ENCODE data around the gene SARM1.
A peak's percentile ranks its signal among the peaks of the same experiment; 100 is the strongest.

The SARM1 gene

GRCh38 chr17:28371245-28372202, at the start of gene SARM1:
SARM1 (plus strand) TSS chr17:28371694; CDS start chr17:28372033, 339 bp downstream.
- TF ChIP-seq, protein P1, sequence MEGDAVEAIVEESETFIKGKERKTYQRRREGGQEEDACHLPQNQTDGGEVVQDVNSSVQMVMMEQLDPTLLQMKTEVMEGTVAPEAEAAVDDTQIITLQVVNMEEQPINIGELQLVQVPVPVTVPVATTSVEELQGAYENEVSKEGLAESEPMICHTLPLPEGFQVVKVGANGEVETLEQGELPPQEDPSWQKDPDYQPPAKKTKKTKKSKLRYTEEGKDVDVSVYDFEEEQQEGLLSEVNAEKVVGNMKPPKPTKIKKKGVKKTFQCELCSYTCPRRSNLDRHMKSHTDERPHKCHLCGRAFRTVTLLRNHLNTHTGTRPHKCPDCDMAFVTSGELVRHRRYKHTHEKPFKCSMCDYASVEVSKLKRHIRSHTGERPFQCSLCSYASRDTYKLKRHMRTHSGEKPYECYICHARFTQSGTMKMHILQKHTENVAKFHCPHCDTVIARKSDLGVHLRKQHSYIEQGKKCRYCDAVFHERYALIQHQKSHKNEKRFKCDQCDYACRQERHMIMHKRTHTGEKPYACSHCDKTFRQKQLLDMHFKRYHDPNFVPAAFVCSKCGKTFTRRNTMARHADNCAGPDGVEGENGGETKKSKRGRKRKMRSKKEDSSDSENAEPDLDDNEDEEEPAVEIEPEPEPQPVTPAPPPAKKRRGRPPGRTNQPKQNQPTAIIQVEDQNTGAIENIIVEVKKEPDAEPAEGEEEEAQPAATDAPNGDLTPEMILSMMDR (IDR thresholded peaks at IDR 0.05; ENCODE audit: poor library complexity, severe bottlenecking) = no peak
- Histone ChIP-seq H3K27me3 (ENCODE audit: insufficient read depth, poor library complexity, severe bottlenecking) (no peaks in the 10 kb centered on the region), H3K27ac (ENCODE audit: poor library complexity, severe bottlenecking) (peak within 1 kb of the TSS; percentile 31), H3K36me3 (ENCODE audit: low read depth) (no peaks in the 10 kb centered on the region), H3K9me3 (ENCODE audit: severe bottlenecking) (no peaks in the 10 kb centered on the region), H3K4me1 (ENCODE audit: insufficient read depth, poor library complexity, severe bottlenecking) (peaks cover 6% of the 10 kb centered on the region), H3K4me3 (ENCODE audit: severe bottlenecking) (peak within 1 kb of the TSS; percentile 31)
- peak; percentile 84 for DNase-seq (ENCODE audit: low spot score)
- ATAC-seq (ENCODE audit: low read depth) = peak; percentile 77

GRCh38 chr17:28324267-28324745, 47.2 kb upstream of the SARM1 start:
- no peak overlapping the region for H3K4me3 ChIP-seq (ENCODE audit: severe bottlenecking)
- no peaks in the 10 kb centered on the region for H3K27me3 ChIP-seq (ENCODE audit: insufficient read depth, poor library complexity, severe bottlenecking)
- no peaks in the 10 kb centered on the region for H3K4me1 ChIP-seq (ENCODE audit: insufficient read depth, poor library complexity, severe bottlenecking)
- H3K9me3 ChIP-seq (ENCODE audit: severe bottlenecking) = no peaks in the 10 kb centered on the region
- H3K27ac ChIP-seq (ENCODE audit: poor library complexity, severe bottlenecking) = no peak overlapping the region
- H3K36me3 ChIP-seq (ENCODE audit: low read depth) = peaks cover 68% of the 10 kb centered on the region
- no peak for ATAC-seq (ENCODE audit: low read depth)
- DNase-seq (ENCODE audit: low spot score) = no peak
- TF ChIP-seq, protein P1 (IDR thresholded peaks at IDR 0.05; ENCODE audit: poor library complexity, severe bottlenecking) = no peak

- ATAC-seq (ENCODE audit: low read depth) (no peak), DNase-seq (ENCODE audit: low spot score) (no peak)
- H3K27me3 ChIP-seq (ENCODE audit: insufficient read depth, poor library complexity, severe bottlenecking) = no peaks in the 10 kb centered on the region
- TF ChIP-seq, protein P1 (IDR thresholded peaks at IDR 0.05; ENCODE audit: poor library complexity, severe bottlenecking) = no peak
- no peaks in the 10 kb centered on the region for H3K4me1 ChIP-seq (ENCODE audit: insufficient read depth, poor library complexity, severe bottlenecking)
- no peak overlapping the region for H3K4me3 ChIP-seq (ENCODE audit: severe bottlenecking)
- H3K9me3 ChIP-seq (ENCODE audit: severe bottlenecking) = no peaks in the 10 kb centered on the region
- peaks cover 72% of the 10 kb centered on the region for H3K36me3 ChIP-seq (ENCODE audit: low read depth)
- H3K27ac ChIP-seq (ENCODE audit: poor library complexity, severe bottlenecking) = no peak overlapping the region
Measured at GRCh38 chr17:28324781-28325180, 46.7 kb upstream of the SARM1 start.

- TF ChIP-seq, protein P1 (IDR thresholded peaks at IDR 0.05; ENCODE audit: poor library complexity, severe bottlenecking) = no peak
- no peak overlapping the region for H3K27ac ChIP-seq (ENCODE audit: poor library complexity, severe bottlenecking)
Measured at GRCh38 chr17:28325211-28325610, 46.3 kb upstream of the SARM1 start.

More at GRCh38 chr17:28325211-28325610, 46.3 kb upstream of the SARM1 start:
- no peak overlapping the region for H3K4me3 ChIP-seq (ENCODE audit: severe bottlenecking)
- H3K4me1 ChIP-seq (ENCODE audit: insufficient read depth, poor library complexity, severe bottlenecking) = no peaks in the 10 kb centered on the region
- DNase-seq (ENCODE audit: low spot score) = no peak
- ATAC-seq (ENCODE audit: low read depth) = no peak
- H3K36me3 ChIP-seq (ENCODE audit: low read depth) = peaks cover 72% of the 10 kb centered on the region
- H3K27me3 ChIP-seq (ENCODE audit: insufficient read depth, poor library complexity, severe bottlenecking) = no peaks in the 10 kb centered on the region
- H3K9me3 ChIP-seq (ENCODE audit: severe bottlenecking) = no peaks in the 10 kb centered on the region

All from RWPE2 (cell line).